ENCODE data around the gene MAD1L1.
"Not testable (repeated sequence)": the region's sequence is repeated elsewhere in the genome, so short reads cannot be mapped to it uniquely, and the experiment has no call there.

The MAD1L1 gene

GRCh38 chr7:2037808-2038522 lies 194.8 kb downstream of the MAD1L1 start:
- no peak for DNase-seq

DNA sequence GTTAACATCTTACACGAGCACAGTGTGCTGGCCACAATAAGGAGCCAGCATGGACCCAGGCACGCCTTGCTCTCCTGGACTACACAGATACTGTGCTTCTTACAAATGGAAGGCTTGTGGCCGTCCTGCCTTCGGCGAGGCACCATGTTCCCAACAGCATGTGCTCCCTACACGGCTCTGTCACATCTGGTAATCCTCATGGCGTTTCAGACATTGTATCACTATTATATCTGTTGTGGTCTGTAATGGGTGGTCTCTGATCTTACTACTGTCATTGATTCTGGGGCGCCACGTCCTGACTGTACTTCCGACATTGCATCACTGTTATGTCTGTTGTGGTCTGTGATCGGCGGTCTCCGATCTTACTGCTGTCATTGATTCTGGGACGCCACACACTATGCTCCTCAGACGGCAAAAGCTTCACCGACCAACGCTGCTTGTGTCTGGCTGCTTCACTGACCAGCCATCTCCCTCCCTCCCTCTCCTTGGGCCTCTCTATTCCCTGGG lies 195.4 kb downstream of the MAD1L1 start:
- no peak for DNase-seq

GRCh38 chr7:2036786-2037185 lies 196.0 kb downstream of the MAD1L1 start:
- no peak for DNase-seq

- not testable (repeated sequence) for DNase-seq
Observed at GRCh38 chr7:2036201-2036600, 196.5 kb downstream of the MAD1L1 start.

- DNase-seq = no peak
Observed at GRCh38 chr7:2034291-2035201, 198.2 kb downstream of the MAD1L1 start.

- no peak for DNase-seq
Observed at GRCh38 chr7:2033586-2034135, 199.1 kb downstream of the MAD1L1 start.

- no peak for DNase-seq
Observed at GRCh38 chr7:2032876-2033407, 199.8 kb downstream of the MAD1L1 start.

DNA sequence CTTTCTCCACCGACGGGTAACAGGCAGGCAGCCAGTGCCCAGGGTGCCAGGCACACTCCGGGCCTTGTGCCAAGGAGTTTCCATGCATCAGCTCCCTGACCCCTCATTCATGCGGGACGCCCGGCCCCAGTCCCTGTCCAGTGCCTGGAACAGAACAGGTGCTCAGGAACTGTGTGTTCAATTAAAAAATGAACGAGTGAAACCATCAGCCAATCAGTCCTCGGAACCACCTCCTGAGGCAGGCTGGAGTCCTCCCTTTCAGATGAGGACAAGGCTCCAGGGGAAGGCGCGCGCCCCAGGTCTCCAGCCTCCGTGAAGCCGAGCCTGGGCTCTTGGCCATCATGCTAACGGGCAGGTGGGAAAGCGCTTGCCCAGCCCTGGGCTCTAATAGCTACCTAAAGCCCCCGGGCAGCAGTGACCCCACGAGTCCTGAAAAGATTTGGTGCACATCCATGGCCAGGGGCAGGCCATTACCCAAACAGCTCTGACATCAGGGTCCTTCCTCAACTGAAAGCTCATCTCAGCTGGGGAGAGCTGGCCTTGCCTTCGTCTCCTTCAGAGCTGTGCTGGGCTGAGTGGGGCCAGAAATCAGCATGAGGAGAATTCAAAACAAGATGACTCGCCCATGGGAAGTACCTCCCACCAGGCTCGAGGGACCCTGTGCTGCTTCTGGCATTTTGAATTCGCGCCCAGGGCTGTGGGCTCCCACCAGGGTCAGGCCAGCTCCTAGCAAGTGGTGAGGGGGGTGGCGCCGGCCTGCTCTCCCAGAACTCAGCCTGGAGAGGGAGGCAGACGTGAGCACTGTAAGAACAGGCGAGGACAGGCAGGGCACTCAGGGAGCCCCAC lies 200.5 kb downstream of the MAD1L1 start:
- no peak for DNase-seq

- DNase-seq = no peak
Observed at GRCh38 chr7:2031451-2031845, 201.3 kb downstream of the MAD1L1 start.

DNA sequence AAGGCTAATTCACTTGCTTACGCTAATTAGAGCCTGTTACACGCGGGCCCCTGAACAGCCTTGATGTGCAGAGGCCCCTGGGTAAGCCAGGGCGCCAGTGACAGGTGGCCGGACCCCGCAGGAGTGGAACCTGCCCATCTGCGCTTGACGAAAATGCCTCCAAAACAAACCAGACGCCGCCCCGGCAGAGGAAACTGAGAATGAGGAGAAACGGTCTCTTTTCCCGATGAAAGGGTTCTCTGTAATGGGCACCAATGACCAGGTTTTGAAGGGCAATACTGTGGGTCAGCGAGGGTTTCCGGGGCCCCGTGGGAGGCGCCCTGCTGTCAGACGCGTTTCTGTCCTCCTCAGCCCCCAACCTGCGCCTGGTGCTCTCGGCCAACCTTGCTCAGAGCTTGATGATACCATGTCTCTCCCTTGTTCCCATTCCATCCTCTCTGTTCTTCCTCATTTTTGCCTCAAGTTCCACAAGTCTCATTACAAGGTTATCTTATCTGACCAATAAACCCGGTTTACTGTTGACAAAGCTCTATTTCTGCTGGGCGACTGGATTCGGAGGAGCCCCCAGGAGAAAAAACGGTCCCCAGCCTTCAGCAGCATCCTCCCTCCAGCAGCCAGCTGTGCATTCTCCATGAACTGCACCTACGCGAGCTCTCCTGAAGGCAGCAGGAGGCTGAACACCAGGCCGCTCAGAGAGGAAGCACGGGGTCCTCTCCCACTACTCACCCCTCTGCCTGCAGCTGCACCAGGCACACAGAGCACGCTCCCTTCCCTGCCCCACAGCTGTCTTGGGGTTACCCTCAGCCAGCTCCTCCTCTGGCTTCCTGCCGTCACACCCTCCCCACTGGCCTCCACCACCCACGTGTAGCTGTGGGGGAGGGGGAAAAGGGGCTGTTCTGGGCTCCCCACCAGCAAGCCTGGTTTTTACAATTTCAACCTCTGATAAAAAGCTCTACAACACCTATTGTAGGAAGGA lies 202.0 kb downstream of the MAD1L1 start:
- no peak for DNase-seq

GRCh38 chr7:2029936-2030335 lies 202.8 kb downstream of the MAD1L1 start:
- DNase-seq = no peak

GRCh38 chr7:2029211-2029905 lies 203.4 kb downstream of the MAD1L1 start:
- no peak for DNase-seq

GRCh38 chr7:2028733-2029132 lies 204.0 kb downstream of the MAD1L1 start:
- no peak for DNase-seq

DNA sequence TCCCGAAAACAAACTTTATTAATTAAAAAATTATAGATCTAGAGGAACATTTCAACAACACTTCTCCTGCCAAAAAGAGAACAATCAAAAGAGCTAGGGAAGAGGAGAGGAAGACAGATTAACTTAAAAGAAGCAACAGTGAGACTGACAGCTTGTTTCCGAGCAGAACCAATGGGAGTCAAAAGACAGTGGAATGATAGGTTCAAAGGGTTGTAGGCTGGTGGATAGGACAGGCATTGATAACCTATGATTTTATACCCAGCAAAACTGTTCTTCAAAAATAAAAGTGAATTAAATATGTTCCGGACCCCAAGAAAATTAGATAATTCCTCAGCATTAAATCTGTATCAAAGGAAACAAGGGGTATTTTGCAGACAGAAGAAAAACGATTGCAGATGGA lies 207.6 kb downstream of the MAD1L1 start:
- no peak for DNase-seq

DNA sequence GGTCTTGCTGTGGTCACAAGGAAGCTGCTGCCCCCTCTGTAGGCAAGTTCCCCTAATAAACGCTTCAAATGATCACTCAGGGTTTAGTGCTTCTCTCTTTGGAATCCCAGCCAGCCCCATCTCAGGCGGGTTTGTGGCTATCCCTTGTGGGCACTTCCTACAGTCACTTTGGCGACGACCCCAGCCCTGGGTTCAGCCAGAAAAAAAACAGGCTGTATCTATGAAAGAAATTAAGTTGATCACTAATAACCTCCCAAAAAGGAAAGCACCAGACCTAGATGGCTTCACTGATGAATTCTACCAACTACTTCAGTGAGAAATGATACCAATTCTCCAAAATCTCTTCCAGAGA lies 208.2 kb downstream of the MAD1L1 start:
- DNase-seq = no peak

GRCh38 chr7:2023877-2024566 lies 208.7 kb downstream of the MAD1L1 start:
- no peak for DNase-seq

DNA sequence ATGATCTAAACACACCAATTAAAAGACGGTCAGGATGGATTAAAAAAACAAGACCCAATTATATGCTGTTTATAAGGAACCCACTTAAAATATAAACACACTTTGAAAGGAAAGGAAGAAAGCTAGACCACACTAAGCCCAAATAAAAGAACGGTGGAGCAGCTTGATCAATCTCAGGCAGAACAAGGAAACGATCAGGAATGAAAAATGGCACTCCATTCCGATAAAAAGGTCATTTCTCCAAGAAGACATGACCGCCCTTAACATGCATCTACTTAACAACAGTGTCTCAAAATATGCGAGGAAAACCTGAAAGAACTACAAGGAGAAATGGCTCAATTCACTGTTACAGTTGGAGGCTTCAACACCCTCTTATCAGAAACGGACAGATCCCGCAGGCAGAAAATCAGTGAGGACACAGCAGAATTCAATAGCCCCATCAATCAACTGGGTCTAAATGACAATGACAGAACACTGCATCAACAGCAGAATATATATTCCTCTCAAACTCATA lies 210.0 kb downstream of the MAD1L1 start:
- DNase-seq = no peak

GRCh38 chr7:2022021-2022409 lies 210.7 kb downstream of the MAD1L1 start:
- DNase-seq = no peak

DNA sequence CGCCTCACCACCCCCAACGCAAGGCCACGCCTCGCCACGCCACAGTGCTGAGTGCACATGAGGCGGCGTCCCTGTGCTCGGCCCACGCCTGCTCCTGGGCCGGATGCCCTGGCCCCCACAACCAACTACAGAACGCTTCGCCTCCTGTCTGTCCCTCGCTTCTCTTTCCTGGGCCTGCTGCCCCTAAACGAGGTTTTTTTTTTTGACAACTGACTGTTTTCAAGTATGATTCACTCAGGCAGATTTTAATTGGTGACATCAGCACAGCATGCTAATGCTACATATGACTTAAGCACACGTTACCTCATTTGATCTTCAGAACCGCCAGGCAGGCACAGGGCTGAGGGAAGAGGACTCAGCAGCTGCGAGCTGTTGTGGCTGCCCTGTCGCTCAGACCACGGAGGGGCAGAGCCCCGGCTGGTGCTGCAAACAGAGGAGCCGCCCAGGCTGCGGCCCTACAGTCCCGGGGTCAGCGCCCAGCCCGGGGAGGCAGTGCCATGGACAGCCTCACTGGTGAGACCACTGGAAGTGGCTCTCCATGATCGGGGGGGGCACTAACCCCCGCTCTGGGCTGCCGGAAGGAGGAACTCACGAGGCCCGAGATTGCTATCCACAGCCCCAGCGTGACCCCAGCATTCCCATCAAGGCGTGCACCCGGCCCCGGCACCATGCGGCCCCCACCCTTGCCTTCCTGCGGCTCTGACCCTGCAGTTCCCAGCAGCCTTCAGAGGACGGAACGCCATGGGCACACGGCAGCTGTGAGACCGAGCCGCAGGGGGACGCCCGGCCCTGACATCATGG lies 212.8 kb downstream of the MAD1L1 start:
- no peak for DNase-seq

Measured in NCI-H1105 treated with DMSO at 0.1 percent for 48 hours (cell line).